ENCODE data around the gene ZNF674. TPM values are rescaled to one million over a fixed set of nuclear protein-coding genes. Genes with fewer than 3 reads are reported as not detected.
A peak's percentile ranks its signal among the peaks of the same experiment; 100 is the strongest.

The ZNF674 gene
- total and polyA plus RNA-seq, 4 donors = 1.2 to 11.3 (median 2.9) TPM

DNA sequence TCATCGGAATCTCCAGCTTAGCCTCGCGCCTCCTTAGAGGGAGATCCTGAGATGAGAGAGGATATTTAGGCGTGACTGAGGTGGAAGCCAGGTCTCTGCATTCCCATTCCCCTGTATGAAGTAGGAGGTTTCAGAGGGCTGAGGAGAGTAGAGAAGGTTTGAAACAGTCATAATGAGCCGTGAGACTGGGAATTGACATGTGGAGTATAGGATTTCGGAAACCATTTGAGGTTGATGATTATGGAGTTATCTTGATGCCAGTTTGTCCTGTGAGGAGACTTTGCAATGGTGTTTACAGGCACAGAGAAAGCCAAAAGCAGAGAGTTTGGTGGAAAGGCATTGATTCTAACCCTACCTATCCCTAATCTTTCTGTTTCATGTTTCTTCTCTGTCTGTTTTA is 30.4 kb upstream of the ZNF674 start:
- Histone ChIP-seq H3K4me3 (peak overlapping the region; percentile 27), H3K27me3 (ENCODE audit: control insufficient read depth in 3 of 3, insufficient read depth in 3 of 3, low read length in 2 of 3) (peaks cover 0 to 12% (median 2%) of the 10 kb centered on the region in 3 donors), H3K27ac (ENCODE audit: low read depth in 1 of 2, low read length in 1 of 2) (peak overlapping the region in 1 of 2 donors; percentile 89), H3K9ac (ENCODE audit: insufficient read depth in 1 of 2, low read length in 2 of 2) (no peak overlapping the region), H3K36me3 (ENCODE audit: control insufficient read depth in 4 of 4, insufficient read depth in 4 of 4, low read length in 4 of 4) (no peaks in the 10 kb centered on the region), H3K4me1 (ENCODE audit: control insufficient read depth in 5 of 5, insufficient read depth in 5 of 5, low read length in 5 of 5) (peaks cover 2 to 7% (median 4%) of the 10 kb centered on the region in 5 donors), H3K9me3 (ENCODE audit: control insufficient read depth in 4 of 4, insufficient read depth in 3 of 4, low read length in 3 of 4) (peaks cover 0 to 13% (median 0%) of the 10 kb centered on the region in 4 donors)
- WGBS, 2 donors = 31 to 46% methylated on average over 6 of the region's 6 CpGs
- no peak for DNase-seq
- ATAC-seq (ENCODE audit: insufficient read depth, low FRiP score) = no peak
- TF ChIP-seq, protein P1, sequence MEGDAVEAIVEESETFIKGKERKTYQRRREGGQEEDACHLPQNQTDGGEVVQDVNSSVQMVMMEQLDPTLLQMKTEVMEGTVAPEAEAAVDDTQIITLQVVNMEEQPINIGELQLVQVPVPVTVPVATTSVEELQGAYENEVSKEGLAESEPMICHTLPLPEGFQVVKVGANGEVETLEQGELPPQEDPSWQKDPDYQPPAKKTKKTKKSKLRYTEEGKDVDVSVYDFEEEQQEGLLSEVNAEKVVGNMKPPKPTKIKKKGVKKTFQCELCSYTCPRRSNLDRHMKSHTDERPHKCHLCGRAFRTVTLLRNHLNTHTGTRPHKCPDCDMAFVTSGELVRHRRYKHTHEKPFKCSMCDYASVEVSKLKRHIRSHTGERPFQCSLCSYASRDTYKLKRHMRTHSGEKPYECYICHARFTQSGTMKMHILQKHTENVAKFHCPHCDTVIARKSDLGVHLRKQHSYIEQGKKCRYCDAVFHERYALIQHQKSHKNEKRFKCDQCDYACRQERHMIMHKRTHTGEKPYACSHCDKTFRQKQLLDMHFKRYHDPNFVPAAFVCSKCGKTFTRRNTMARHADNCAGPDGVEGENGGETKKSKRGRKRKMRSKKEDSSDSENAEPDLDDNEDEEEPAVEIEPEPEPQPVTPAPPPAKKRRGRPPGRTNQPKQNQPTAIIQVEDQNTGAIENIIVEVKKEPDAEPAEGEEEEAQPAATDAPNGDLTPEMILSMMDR (IDR thresholded peaks at IDR 0.05; ENCODE audit: control extremely low read depth, extremely low read depth) = no peak

DNA sequence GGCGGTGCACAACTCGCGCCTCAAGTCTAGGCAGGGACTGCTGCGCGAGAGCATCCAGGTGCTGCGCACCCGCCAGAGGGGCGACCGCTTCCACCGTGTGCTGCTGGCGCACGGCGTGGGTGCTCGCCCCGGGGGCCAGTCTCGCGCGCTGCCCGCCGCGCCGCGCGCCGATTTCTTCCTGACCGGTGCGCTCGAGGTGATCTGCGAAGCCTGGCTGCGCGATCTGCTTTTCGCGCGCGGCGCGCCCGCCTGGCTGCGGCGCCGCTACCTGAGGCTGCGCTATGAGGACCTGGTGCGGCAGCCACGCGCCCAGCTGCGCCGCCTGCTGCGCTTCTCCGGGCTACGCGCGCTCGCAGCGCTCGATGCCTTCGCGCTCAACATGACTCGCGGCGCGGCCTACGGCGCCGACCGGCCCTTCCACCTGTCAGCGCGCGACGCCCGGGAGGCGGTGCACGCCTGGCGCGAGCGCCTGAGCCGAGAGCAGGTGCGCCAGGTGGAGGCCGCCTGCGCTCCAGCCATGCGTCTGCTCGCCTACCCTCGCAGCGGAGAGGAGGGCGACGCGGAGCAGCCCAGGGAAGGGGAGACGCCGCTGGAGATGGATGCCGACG is 29.7 kb upstream of the ZNF674 start:
- TF ChIP-seq, protein P1 (IDR thresholded peaks at IDR 0.05; ENCODE audit: control extremely low read depth, extremely low read depth) = no peak
- no peak for DNase-seq
- 0 to 40% methylated on average over 22 to 90 of the region's 90 CpGs for WGBS, 2 donors

DNA sequence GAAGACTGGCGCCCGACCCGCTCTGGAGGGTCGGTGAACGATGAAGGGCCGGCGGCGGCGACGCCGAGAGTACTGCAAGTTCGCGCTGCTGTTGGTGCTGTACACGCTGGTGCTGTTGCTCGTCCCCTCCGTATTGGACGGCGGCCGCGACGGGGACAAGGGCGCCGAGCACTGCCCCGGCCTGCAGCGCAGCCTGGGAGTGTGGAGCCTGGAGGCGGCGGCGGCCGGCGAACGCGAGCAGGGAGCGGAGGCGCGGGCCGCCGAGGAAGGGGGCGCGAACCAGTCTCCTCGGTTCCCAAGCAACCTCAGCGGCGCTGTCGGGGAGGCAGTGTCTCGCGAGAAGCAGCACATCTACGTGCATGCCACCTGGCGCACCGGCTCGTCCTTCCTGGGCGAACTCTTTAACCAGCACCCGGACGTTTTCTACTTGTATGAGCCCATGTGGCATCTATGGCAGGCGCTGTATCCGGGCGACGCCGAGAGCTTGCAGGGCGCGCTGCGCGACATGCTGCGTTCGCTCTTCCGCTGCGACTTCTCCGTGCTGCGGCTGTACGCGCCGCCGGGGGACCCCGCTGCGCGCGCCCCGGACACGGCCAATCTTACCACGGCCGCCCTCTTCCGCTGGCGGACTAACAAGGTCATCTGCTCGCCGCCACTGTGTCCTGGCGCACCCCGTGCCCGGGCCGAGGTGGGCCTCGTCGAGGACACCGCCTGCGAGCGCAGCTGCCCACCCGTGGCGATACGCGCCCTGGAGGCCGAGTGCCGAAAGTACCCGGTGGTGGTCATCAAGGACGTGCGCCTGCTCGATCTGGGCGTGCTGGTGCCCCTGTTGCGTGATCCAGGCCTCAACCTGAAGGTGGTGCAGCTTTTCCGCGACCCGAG is 28.9 kb upstream of the ZNF674 start:
- 1 to 43% methylated on average over 32 to 107 of the region's 107 CpGs for WGBS, 2 donors
- Histone ChIP-seq H3K27me3 (ENCODE audit: control insufficient read depth in 3 of 3, insufficient read depth in 3 of 3, low read length in 2 of 3) (peaks cover 0 to 12% (median 2%) of the 10 kb centered on the region in 3 donors), H3K4me3 (peak overlapping the region; percentile 25), H3K9me3 (ENCODE audit: control insufficient read depth in 4 of 4, insufficient read depth in 3 of 4, low read length in 3 of 4) (peaks cover 0 to 13% (median 0%) of the 10 kb centered on the region in 4 donors), H3K36me3 (ENCODE audit: control insufficient read depth in 4 of 4, insufficient read depth in 4 of 4, low read length in 4 of 4) (no peaks in the 10 kb centered on the region), H3K9ac (ENCODE audit: insufficient read depth in 1 of 2, low read length in 2 of 2) (no peak overlapping the region), H3K27ac (ENCODE audit: low read depth in 1 of 2, low read length in 1 of 2) (peak overlapping the region; percentile 77 to 89), H3K4me1 (ENCODE audit: control insufficient read depth in 5 of 5, insufficient read depth in 5 of 5, low read length in 5 of 5) (peaks cover 2 to 7% (median 4%) of the 10 kb centered on the region in 5 donors)
- TF ChIP-seq, protein P1 (IDR thresholded peaks at IDR 0.05; ENCODE audit: control extremely low read depth, extremely low read depth) = no peak
- DNase-seq = peak in 2 of 3 donors; percentile 40 to 46
- ATAC-seq (ENCODE audit: insufficient read depth, low FRiP score) = peak; percentile 29

More for the DNA sequence above, 29.7 kb upstream of the ZNF674 start:
- no peak for ATAC-seq (ENCODE audit: insufficient read depth, low FRiP score)
- Histone ChIP-seq H3K27ac (ENCODE audit: low read depth in 1 of 2, low read length in 1 of 2) (peak overlapping the region in 1 of 2 donors; percentile 89), H3K4me3 (peak overlapping the region; percentile 25), H3K4me1 (ENCODE audit: control insufficient read depth in 5 of 5, insufficient read depth in 5 of 5, low read length in 5 of 5) (peaks cover 2 to 7% (median 4%) of the 10 kb centered on the region in 5 donors), H3K9ac (ENCODE audit: insufficient read depth in 1 of 2, low read length in 2 of 2) (no peak overlapping the region), H3K9me3 (ENCODE audit: control insufficient read depth in 4 of 4, insufficient read depth in 3 of 4, low read length in 3 of 4) (peaks cover 0 to 13% (median 0%) of the 10 kb centered on the region in 4 donors), H3K36me3 (ENCODE audit: control insufficient read depth in 4 of 4, insufficient read depth in 4 of 4, low read length in 4 of 4) (no peaks in the 10 kb centered on the region), H3K27me3 (ENCODE audit: control insufficient read depth in 3 of 3, insufficient read depth in 3 of 3, low read length in 2 of 3) (peaks cover 0 to 12% (median 2%) of the 10 kb centered on the region in 3 donors)

Measured in lung (tissue), 12 donors.